ENCODE results near the gene FOXA3.

Gene FOXA3

GRCh38 chr19:45917421-45918091 is 53.4 kb downstream of the FOXA3 start:
- no peak for DNase-seq (ENCODE audit: extremely low read depth in 1 of 2, low read depth in 1 of 2)

GRCh38 chr19:45918721-45919120 is 54.6 kb downstream of the FOXA3 start:
- no peak for DNase-seq (ENCODE audit: extremely low read depth in 1 of 2, low read depth in 1 of 2)

GRCh38 chr19:45919678-45920077 is 55.6 kb downstream of the FOXA3 start:
- DNase-seq (ENCODE audit: extremely low read depth in 1 of 2, low read depth in 1 of 2): no peak

- DNase-seq (ENCODE audit: extremely low read depth in 1 of 2, low read depth in 1 of 2): no peak
Measured at GRCh38 chr19:45920458-45920857, 56.3 kb downstream of the FOXA3 start.

- no peak for DNase-seq (ENCODE audit: extremely low read depth in 1 of 2, low read depth in 1 of 2)
Measured at GRCh38 chr19:45922281-45922680, 58.2 kb downstream of the FOXA3 start.

Measured in stimulated activated CD8-positive, alpha-beta memory T cell treated with anti-CD3 and anti-CD28 coated beads, Interleukin-7, amount 100 ng/mL, for 48 hours (primary cell).